ENCODE results near the gene TMEM151B.
"Not testable (repeated sequence)": the region's sequence is repeated elsewhere in the genome, so short reads cannot be mapped to it uniquely, and the experiment has no call there.

TMEM151B gene

GRCh38 chr6:44269921-44270525 lies at the start of gene TMEM151B:
TMEM151B (plus strand) TSS chr6:44270450; CDS start chr6:44270743, 293 bp downstream.
- in situ Hi-C loops (cut with MboI; ENCODE audit: low sequenced_read_pairs) = no loop called here

GRCh38 chr6:44220913-44221290 lies 49.3 kb upstream of the TMEM151B start:
- in situ Hi-C loops (cut with MboI; ENCODE audit: low sequenced_read_pairs) = no loop called here

- in situ Hi-C loops (cut with MboI; ENCODE audit: low sequenced_read_pairs) = no loop called here
Measured at GRCh38 chr6:44221291-44221960, 48.8 kb upstream of the TMEM151B start.

- in situ Hi-C loops (cut with MboI; ENCODE audit: low sequenced_read_pairs) = no loop called here
Measured at GRCh38 chr6:44221961-44222335, 48.3 kb upstream of the TMEM151B start.

GRCh38 chr6:44222486-44223318 lies 47.5 kb upstream of the TMEM151B start:
- in situ Hi-C loops (cut with MboI; ENCODE audit: low sequenced_read_pairs) = no loop called here

GRCh38 chr6:44223319-44224028 lies 46.8 kb upstream of the TMEM151B start, which contains the start of gene SLC29A1:
SLC29A1 (plus strand) TSS chr6:44223595; CDS start chr6:44227314, 3,719 bp downstream.
- in situ Hi-C loops (cut with MboI; ENCODE audit: low sequenced_read_pairs) = no loop called here

GRCh38 chr6:44224029-44224964 lies 46.0 kb upstream of the TMEM151B start:
- in situ Hi-C loops (cut with MboI; ENCODE audit: low sequenced_read_pairs) = no loop called here

- in situ Hi-C loops (cut with MboI; ENCODE audit: low sequenced_read_pairs) = no loop called here
Measured at GRCh38 chr6:44224965-44225305, 45.3 kb upstream of the TMEM151B start.

- in situ Hi-C loops (cut with MboI; ENCODE audit: low sequenced_read_pairs) = no loop called here
Measured at GRCh38 chr6:44225579-44226325, 44.5 kb upstream of the TMEM151B start.

- in situ Hi-C loops (cut with MboI; ENCODE audit: low sequenced_read_pairs) = no loop called here
Measured at GRCh38 chr6:44226368-44227147, 43.7 kb upstream of the TMEM151B start.

GRCh38 chr6:44227148-44227793 lies 43.0 kb upstream of the TMEM151B start:
- in situ Hi-C loops (cut with MboI; ENCODE audit: low sequenced_read_pairs) = no loop called here

- in situ Hi-C loops (cut with MboI; ENCODE audit: low sequenced_read_pairs) = no loop called here
Measured at GRCh38 chr6:44228031-44228430, 42.2 kb upstream of the TMEM151B start.

- in situ Hi-C loops (cut with MboI; ENCODE audit: low sequenced_read_pairs) = no loop called here
Measured at GRCh38 chr6:44228433-44228832, 41.8 kb upstream of the TMEM151B start.

- in situ Hi-C loops (cut with MboI; ENCODE audit: low sequenced_read_pairs) = no loop called here
Measured at GRCh38 chr6:44228836-44229235, 41.4 kb upstream of the TMEM151B start.

GRCh38 chr6:44229376-44230033 lies 40.7 kb upstream of the TMEM151B start:
- in situ Hi-C loops (cut with MboI; ENCODE audit: low sequenced_read_pairs) = no loop called here

GRCh38 chr6:44230034-44230675 lies 40.1 kb upstream of the TMEM151B start:
- in situ Hi-C loops (cut with MboI; ENCODE audit: low sequenced_read_pairs) = no loop called here

GRCh38 chr6:44231426-44231825 lies 38.8 kb upstream of the TMEM151B start:
- in situ Hi-C loops (cut with MboI; ENCODE audit: low sequenced_read_pairs) = not testable (repeated sequence)

Data from hTERT RPE-1 (cell line).